Esophagus muscularis mucosa (tissue), 4 donors: ENCODE measurements around the gene MLLT3. TPM values are rescaled to one million over a fixed set of nuclear protein-coding genes. Genes with fewer than 3 reads are reported as not detected.

Experiments used
- DNase-seq: peaks from one replicate; pipeline ENCODE4 v3.0.0-alpha.2; 2017; ENCODE audit errors: extremely low spot score
- H3K27ac ChIP-seq, 4 donors: fragments of 200-600 bp; sonication (generic); replicated peaks in 1 of 4; 1 replicate in 3 of 4; 2 replicates in 1 of 4; pipeline ENCODE4 v1.5.1; 2016 to 2019; ENCODE audit warnings: mild to moderate bottlenecking in 1 of 4
- H3K27me3 ChIP-seq, 4 donors: fragments of 200-600 bp; sonication (generic); one replicate each; pipeline versions ENCODE4 v1.5.1 to v1.6.0; 2016 to 2019
- H3K36me3 ChIP-seq, 4 donors: fragments of 200-600 bp; sonication (generic); one replicate each; pipeline ENCODE4 v1.5.1; 2016 to 2019
- H3K4me1 ChIP-seq, 4 donors: fragments of 200-600 bp; sonication (generic); one replicate each; pipeline ENCODE4 v1.5.1; 2016 to 2019
- H3K4me3 ChIP-seq, 4 donors: fragments of 200-600 bp; sonication (generic); 1 replicate in 2 of 4; 2 replicates in 2 of 4; pipeline ENCODE4 v1.5.1; 2016 to 2019; ENCODE audit warnings: mild to moderate bottlenecking in 4 of 4, moderate library complexity in 1 of 4
- H3K9me3 ChIP-seq, 4 donors: fragments of 200-600 bp; sonication (generic); 1 replicate in 3 of 4; 2 replicates in 1 of 4; pipeline ENCODE4 v1.5.1; 2016 to 2019
- CTCF ChIP-seq, 3 experiments: fragments of 200-600 bp in 2 of 3; fragments of 450-650 bp in 1 of 3; sonication (generic) in 2 of 3; IDR thresholded peaks; one replicate each; pipeline ENCODE4 v1.5.1; 2017 to 2019; ENCODE audit warnings: antibody characterized with exemption in 3 of 3, mild to moderate bottlenecking in 2 of 3, moderate library complexity in 1 of 3
- EP300 ChIP-seq: sonication (generic); formaldehyde crosslinking; IDR thresholded peaks from one replicate; pipeline ENCODE4 v1.6.1; 2017; ENCODE audit warnings: antibody characterized with exemption
- POLR2A ChIP-seq: fragments of 450-650 bp; IDR thresholded peaks from one replicate; pipeline ENCODE4 v1.6.1; 2017; ENCODE audit warnings: antibody characterized with exemption, moderate library complexity, mild to moderate bottlenecking, low read depth
- POLR2AphosphoS5 ChIP-seq, 2 donors: sonication (generic); formaldehyde crosslinking; IDR thresholded peaks; one replicate each; pipeline ENCODE4 v1.6.1; 2017; ENCODE audit warnings: antibody characterized with exemption in 2 of 2
- WGBS: methylation state at CpG from one replicate; pipeline ENCODE4 v1.1.5; 2018; 5-methylcytosine and 5-hydroxymethylcytosine counted together
- intact Hi-C: fragments of 100-400 bp; cut with DNase I; formaldehyde crosslinking; loops from one replicate; pipeline ENCODE4 v1.15.1; 2023
- total RNA-seq, 4 donors: library from RNA; depleted of rRNA; stranded (reverse); fragments of >200 nt; gene quantifications; one replicate each; pipeline versions ENCODE4 v1.1.0 to v1.2.1, GENCODE V29; 2016

The MLLT3 gene
- total RNA-seq, 4 donors from 2014 or later = 14.1 to 30.7 (median 18.0) TPM

- Histone ChIP-seq H3K27ac (no peak overlapping the region), H3K9me3 (no peaks in the 10 kb centered on the region), H3K4me3 (no peak overlapping the region), H3K4me1 (peaks cover 9 to 29% (median 22%) of the 10 kb centered on the region in 4 donors), H3K27me3 (no peaks in the 10 kb centered on the region), H3K36me3 (no peaks in the 10 kb centered on the region)
- intact Hi-C loops = no loop called here
- no peak for TF ChIP-seq EP300
- no peak for TF ChIP-seq POLR2AphosphoS5 (IDR thresholded peaks at IDR 0.05)
- TF ChIP-seq POLR2A = no peak
- no peak for TF ChIP-seq CTCF (IDR thresholded peaks at IDR 0.05)
- DNase-seq = peak; percentile 86
- 95% methylated on average over 4 of the region's 4 CpGs for WGBS
These were observed 300.1 kb downstream of the MLLT3 start for GRCh38 chr9:20322212-20322611.

- Histone ChIP-seq H3K9me3 (no peaks in the 10 kb centered on the region), H3K27ac (no peak overlapping the region), H3K4me3 (no peak overlapping the region), H3K36me3 (no peaks in the 10 kb centered on the region), H3K27me3 (no peaks in the 10 kb centered on the region), H3K4me1 (peaks cover 9 to 29% (median 22%) of the 10 kb centered on the region in 4 donors)
- peak; percentile 55 for DNase-seq
- WGBS = 69% methylated on average over 6 of the region's 6 CpGs
- intact Hi-C loops = no loop called here
- TF ChIP-seq POLR2AphosphoS5 (IDR thresholded peaks at IDR 0.05) (no peak), EP300 (no peak), POLR2A (no peak), CTCF (IDR thresholded peaks at IDR 0.05) (no peak)
These were observed 300.7 kb downstream of the MLLT3 start for GRCh38 chr9:20321423-20322082.

- intact Hi-C loops = no loop called here
- H3K27me3 ChIP-seq = no peaks in the 10 kb centered on the region
- no peak for TF ChIP-seq CTCF (IDR thresholded peaks at IDR 0.05)
- no peak for TF ChIP-seq POLR2AphosphoS5 (IDR thresholded peaks at IDR 0.05)
- TF ChIP-seq POLR2A = no peak
- TF ChIP-seq EP300 = no peak
- no peaks in the 10 kb centered on the region for H3K36me3 ChIP-seq
- WGBS = 77% methylated on average over 2 of the region's 2 CpGs
- peaks cover 9 to 33% (median 22%) of the 10 kb centered on the region in 4 donors for H3K4me1 ChIP-seq
- H3K9me3 ChIP-seq = no peaks in the 10 kb centered on the region
- peak overlapping the region in 3 of 4 donors; percentile 15 to 64 (median 32) for H3K27ac ChIP-seq
- peak; percentile 77 for DNase-seq
- no peak overlapping the region for H3K4me3 ChIP-seq
These were observed 301.4 kb downstream of the MLLT3 start for GRCh38 chr9:20320921-20321320.

- peak; percentile 13 to 69 for TF ChIP-seq POLR2AphosphoS5 (IDR thresholded peaks at IDR 0.05)
- TF ChIP-seq CTCF (IDR thresholded peaks at IDR 0.05) = no peak
- no peak for TF ChIP-seq EP300
- no peak for TF ChIP-seq POLR2A
- Histone ChIP-seq H3K36me3 (no peaks in the 10 kb centered on the region), H3K4me3 (no peak overlapping the region), H3K27ac (peak overlapping the region; percentile 15 to 65 (median 48)), H3K27me3 (no peaks in the 10 kb centered on the region), H3K4me1 (peaks cover 9 to 45% (median 32%) of the 10 kb centered on the region in 4 donors), H3K9me3 (no peaks in the 10 kb centered on the region)
- peak; percentile 86 for DNase-seq
- intact Hi-C loops = loop anchor here (10.0 kb wide), 1 partner anchor 165 kb away; no protein-coding TSS in a partner anchor
- 46% methylated on average over 7 of the region's 7 CpGs for WGBS
These were observed 302.5 kb downstream of the MLLT3 start for GRCh38 chr9:20319641-20320337.
